Skeletal muscle tissue (tissue), 4 donors: ENCODE data around the gene SCN7A. TPM values are rescaled to one million over a fixed set of nuclear protein-coding genes. Genes with fewer than 3 reads are reported as not detected.
"Not testable (repeated sequence)": the region's sequence is repeated elsewhere in the genome, so short reads cannot be mapped to it uniquely, and the experiment has no call there.

Experiments used
- H3K27ac ChIP-seq: one replicate; pipeline ENCODE4 v1.7.0; 2013; ENCODE audit warnings: mild to moderate bottlenecking, low read depth, low read length, inconsistent platforms
- H3K27me3 ChIP-seq, 3 donors: one replicate each; pipeline ENCODE4 v1.7.0; 2013; ENCODE audit warnings: low read length in 3 of 3; ENCODE audit not compliant: control insufficient read depth in 3 of 3, insufficient read depth in 3 of 3
- H3K36me3 ChIP-seq, 3 donors: one replicate each; pipeline ENCODE4 v1.7.0; 2013; ENCODE audit warnings: low read length in 3 of 3; ENCODE audit not compliant: control insufficient read depth in 3 of 3, insufficient read depth in 3 of 3
- H3K4me1 ChIP-seq, 3 donors: one replicate each; pipeline ENCODE4 v1.7.0; 2013; ENCODE audit warnings: low read length in 3 of 3, mild to moderate bottlenecking in 3 of 3; ENCODE audit not compliant: control insufficient read depth in 3 of 3, insufficient read depth in 3 of 3
- H3K4me3 ChIP-seq, 3 donors: one replicate each; pipeline ENCODE4 v1.7.0; 2013; ENCODE audit warnings: low read length in 3 of 3
- H3K9ac ChIP-seq, 3 donors: one replicate each; pipeline ENCODE4 v1.7.0; 2013; ENCODE audit warnings: low read length in 3 of 3, mild to moderate bottlenecking in 3 of 3, moderate library complexity in 2 of 3, low read depth in 1 of 3
- H3K9me3 ChIP-seq, 3 donors: one replicate each; pipeline ENCODE4 v1.7.0; 2013; ENCODE audit warnings: low read length in 3 of 3; ENCODE audit not compliant: control insufficient read depth in 3 of 3
- total RNA-seq: library from RNA; depleted of rRNA; stranded (reverse); fragments of >200 nt; gene quantifications from one replicate; pipeline ENCODE4 v1.2.3, GENCODE V29; 2014
- donor health status: Osteomylitis.

SCN7A gene
- total RNA-seq, 1 donor from 2014 or later = 50.6 TPM

- H3K9ac ChIP-seq = no peak overlapping the region
- no peak overlapping the region for H3K27ac ChIP-seq
- no peaks in the 10 kb centered on the region for H3K36me3 ChIP-seq
- H3K4me3 ChIP-seq = no peak overlapping the region
- H3K9me3 ChIP-seq = no peaks in the 10 kb centered on the region
- no peaks in the 10 kb centered on the region for H3K27me3 ChIP-seq
- no peaks in the 10 kb centered on the region for H3K4me1 ChIP-seq
These were observed 60.6 kb downstream of the SCN7A start for GRCh38 chr2:166433457-166433856.

GRCh38 chr2:166432331-166432730 lies 61.7 kb downstream of the SCN7A start:
- Histone ChIP-seq H3K9ac (no peak overlapping the region), H3K9me3 (no peaks in the 10 kb centered on the region), H3K36me3 (no peaks in the 10 kb centered on the region), H3K4me1 (no peaks in the 10 kb centered on the region), H3K4me3 (no peak overlapping the region), H3K27ac (no peak overlapping the region), H3K27me3 (no peaks in the 10 kb centered on the region)

GRCh38 chr2:166424841-166425240 lies 69.2 kb downstream of the SCN7A start:
- Histone ChIP-seq H3K9ac (no peak overlapping the region), H3K27me3 (no peaks in the 10 kb centered on the region), H3K9me3 (no peaks in the 10 kb centered on the region), H3K4me1 (no peaks in the 10 kb centered on the region), H3K27ac (no peak overlapping the region), H3K36me3 (no peaks in the 10 kb centered on the region), H3K4me3 (no peak overlapping the region)

- no peak overlapping the region for H3K27ac ChIP-seq
- no peak overlapping the region for H3K9ac ChIP-seq
- H3K4me1 ChIP-seq = no peaks in the 10 kb centered on the region
- no peaks in the 10 kb centered on the region for H3K36me3 ChIP-seq
- H3K27me3 ChIP-seq = no peaks in the 10 kb centered on the region
- no peak overlapping the region for H3K4me3 ChIP-seq
- no peaks in the 10 kb centered on the region for H3K9me3 ChIP-seq
These were observed 74.5 kb downstream of the SCN7A start for GRCh38 chr2:166419616-166419934.

GRCh38 chr2:166418853-166419615 lies 75.0 kb downstream of the SCN7A start:
- Histone ChIP-seq H3K4me3 (no peak overlapping the region), H3K27ac (no peak overlapping the region), H3K27me3 (no peaks in the 10 kb centered on the region), H3K36me3 (no peaks in the 10 kb centered on the region), H3K9ac (no peak overlapping the region), H3K4me1 (no peaks in the 10 kb centered on the region), H3K9me3 (no peaks in the 10 kb centered on the region)

GRCh38 chr2:166417669-166418068 lies 76.4 kb downstream of the SCN7A start:
- Histone ChIP-seq H3K27ac (no peak overlapping the region), H3K9me3 (no peaks in the 10 kb centered on the region)

GRCh38 chr2:166413255-166413654 lies 80.8 kb downstream of the SCN7A start:
- Histone ChIP-seq H3K27me3 (no peaks in the 10 kb centered on the region), H3K9me3 (no peaks in the 10 kb centered on the region), H3K36me3 (no peaks in the 10 kb centered on the region), H3K9ac (no peak overlapping the region), H3K4me1 (no peaks in the 10 kb centered on the region), H3K27ac (no peak overlapping the region), H3K4me3 (no peak overlapping the region)

More at GRCh38 chr2:166417669-166418068, 76.4 kb downstream of the SCN7A start:
- Histone ChIP-seq H3K27me3 (no peaks in the 10 kb centered on the region), H3K9ac (no peak overlapping the region), H3K4me1 (no peaks in the 10 kb centered on the region), H3K36me3 (no peaks in the 10 kb centered on the region), H3K4me3 (no peak overlapping the region)

- Histone ChIP-seq H3K27me3 (no peaks in the 10 kb centered on the region), H3K9ac (no peak overlapping the region), H3K9me3 (no peaks in the 10 kb centered on the region), H3K4me1 (no peaks in the 10 kb centered on the region), H3K27ac (no peak overlapping the region), H3K36me3 (no peaks in the 10 kb centered on the region), H3K4me3 (no peak overlapping the region)
These were observed 82.4 kb downstream of the SCN7A start for GRCh38 chr2:166411473-166412230.

- Histone ChIP-seq H3K27me3 (no peaks in the 10 kb centered on the region), H3K36me3 (no peaks in the 10 kb centered on the region), H3K27ac (no peak overlapping the region), H3K4me1 (no peaks in the 10 kb centered on the region), H3K4me3 (no peak overlapping the region), H3K9ac (no peak overlapping the region), H3K9me3 (no peaks in the 10 kb centered on the region)
These were observed 83.1 kb downstream of the SCN7A start for GRCh38 chr2:166410828-166411472.

- not testable (repeated sequence) for H3K9ac ChIP-seq, H3K4me1 ChIP-seq, H3K36me3 ChIP-seq
These were observed 86.3 kb downstream of the SCN7A start for GRCh38 chr2:166407746-166408145.

More at GRCh38 chr2:166407746-166408145, 86.3 kb downstream of the SCN7A start:
- not testable (repeated sequence) for H3K27me3 ChIP-seq, H3K4me3 ChIP-seq, H3K27ac ChIP-seq, H3K9me3 ChIP-seq
